ENCODE measurements around the gene CDK5R2.

Gene CDK5R2

DNA sequence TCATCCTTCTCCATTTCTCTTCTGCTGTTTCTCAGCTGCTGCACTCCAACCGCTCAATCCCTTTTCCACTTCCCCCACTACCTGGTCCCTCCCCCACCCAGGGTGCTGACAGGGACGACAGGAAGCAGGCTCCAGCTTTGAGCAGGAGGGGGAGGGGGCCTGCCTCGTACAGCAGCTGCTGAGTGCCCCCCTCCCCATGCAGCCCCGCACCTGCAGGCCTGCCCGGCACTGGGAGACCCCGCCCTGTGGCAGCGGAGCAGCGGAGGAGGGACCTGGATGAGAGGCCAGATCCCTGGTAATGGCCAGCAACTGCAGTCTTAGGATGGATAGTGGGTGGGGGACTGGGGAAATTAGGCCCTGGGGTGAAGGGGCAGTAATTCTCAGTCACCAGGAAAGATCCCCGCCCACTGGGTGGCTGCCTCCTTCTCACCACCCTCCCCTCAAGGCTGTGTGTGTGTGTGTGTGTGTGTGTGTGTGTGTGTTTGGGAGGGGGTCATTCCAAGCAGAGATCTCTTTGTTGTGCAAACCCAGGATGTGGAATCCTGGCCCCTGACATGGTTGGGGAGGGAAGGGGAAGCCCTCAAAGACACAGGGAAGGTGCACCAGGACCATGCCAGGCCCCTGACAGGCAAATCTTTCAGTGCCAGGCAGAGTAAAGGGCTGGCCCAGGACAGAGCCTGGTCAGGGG lies 40.6 kb downstream of the CDK5R2 start:
- no peak overlapping the region for H3K4me3 ChIP-seq (ENCODE audit: low read length)
- TF ChIP-seq ZNF274 (IDR thresholded peaks at IDR 0.05; ENCODE audit: low read depth, low read length): no peak

DNA sequence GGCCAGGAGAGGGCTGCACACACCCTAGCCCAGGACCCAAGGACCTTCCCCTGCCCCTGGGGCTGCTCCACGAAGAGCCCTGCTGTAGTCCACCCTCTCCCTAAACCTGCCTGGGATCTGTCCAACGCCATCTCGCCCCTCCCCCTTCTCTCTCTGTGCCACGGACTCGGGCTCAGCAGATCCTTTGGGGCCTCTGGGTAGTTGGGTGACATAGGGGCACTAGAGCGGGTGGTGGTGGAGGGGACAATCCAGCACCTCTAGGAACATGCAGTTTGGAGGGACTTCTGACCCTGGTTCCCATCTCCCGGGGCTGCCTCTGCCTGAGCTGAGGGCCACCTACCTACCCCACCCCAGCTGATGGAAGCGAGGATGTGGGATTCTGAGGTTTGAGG lies 41.1 kb downstream of the CDK5R2 start:
- TF ChIP-seq ZNF274 (IDR thresholded peaks at IDR 0.05; ENCODE audit: low read depth, low read length): no peak
- no peak overlapping the region for H3K4me3 ChIP-seq (ENCODE audit: low read length)

DNA sequence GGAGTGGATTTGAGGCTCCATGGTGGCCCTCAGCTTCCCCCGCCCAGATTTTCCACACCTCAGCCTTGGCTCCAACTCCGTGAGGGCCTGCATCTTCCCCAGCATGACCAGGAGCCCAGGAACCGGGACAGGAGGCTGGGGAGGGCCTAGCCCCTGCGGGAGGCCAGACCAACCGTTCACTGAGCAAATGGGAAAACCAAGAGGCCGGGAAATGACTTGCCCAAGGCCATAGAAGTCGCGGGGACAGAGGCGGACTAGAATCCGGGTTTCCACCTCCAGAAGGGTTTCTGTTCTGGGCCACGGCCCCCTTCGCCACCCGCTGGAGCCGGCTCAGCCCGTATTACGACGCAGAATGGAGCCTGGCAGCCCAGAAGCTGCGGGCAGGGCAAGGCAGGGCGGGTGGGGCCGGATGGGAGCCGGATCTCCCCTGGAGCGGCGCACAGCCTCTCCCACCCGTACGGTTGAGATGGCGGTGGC lies 41.7 kb downstream of the CDK5R2 start:
- H3K4me3 ChIP-seq (ENCODE audit: low read length): no peak overlapping the region
- TF ChIP-seq ZNF274 (IDR thresholded peaks at IDR 0.05; ENCODE audit: low read depth, low read length): no peak

DNA sequence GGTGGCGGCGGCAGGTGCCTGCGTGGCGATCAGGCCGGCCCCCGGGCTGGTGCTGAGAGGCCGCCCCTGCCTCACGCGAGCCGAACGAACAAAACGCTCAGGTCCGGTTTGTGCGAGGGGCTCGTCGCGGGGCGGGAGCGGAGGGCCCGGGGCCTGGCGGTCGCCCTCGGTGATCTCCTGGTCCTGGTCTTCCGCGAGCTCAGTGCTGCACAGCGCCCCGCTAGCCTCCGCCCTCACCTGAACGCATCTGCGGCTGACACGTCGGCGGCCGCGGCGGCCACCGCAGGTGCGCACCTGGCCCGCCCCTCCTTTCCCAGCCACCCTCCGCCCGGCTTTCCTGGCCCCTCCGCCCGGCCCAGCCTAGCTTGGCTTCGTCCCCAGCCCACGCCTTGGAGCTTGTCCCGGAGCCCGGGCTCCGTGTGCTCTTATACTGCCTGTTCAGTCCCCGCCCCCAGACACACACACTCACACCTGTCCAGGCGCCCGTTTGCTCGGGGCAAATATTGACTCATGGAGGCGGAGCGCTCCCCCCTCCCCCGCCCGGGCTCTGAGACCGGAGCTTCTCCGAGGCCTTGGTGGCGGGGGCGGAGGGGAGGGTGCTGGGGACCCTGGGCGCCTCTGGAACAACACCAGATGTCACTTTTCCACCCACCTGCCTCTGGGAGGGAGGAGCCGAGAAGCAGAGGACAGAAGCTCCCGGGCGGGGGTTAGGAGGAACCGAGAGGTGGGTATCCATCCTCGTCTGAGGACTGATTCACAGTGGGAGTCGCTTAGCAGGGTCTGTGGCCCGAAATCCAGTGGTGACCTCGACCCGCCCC lies 42.3 kb downstream of the CDK5R2 start:
- no peak for TF ChIP-seq ZNF274 (IDR thresholded peaks at IDR 0.05; ENCODE audit: low read depth, low read length)
- H3K4me3 ChIP-seq (ENCODE audit: low read length): no peak overlapping the region

DNA sequence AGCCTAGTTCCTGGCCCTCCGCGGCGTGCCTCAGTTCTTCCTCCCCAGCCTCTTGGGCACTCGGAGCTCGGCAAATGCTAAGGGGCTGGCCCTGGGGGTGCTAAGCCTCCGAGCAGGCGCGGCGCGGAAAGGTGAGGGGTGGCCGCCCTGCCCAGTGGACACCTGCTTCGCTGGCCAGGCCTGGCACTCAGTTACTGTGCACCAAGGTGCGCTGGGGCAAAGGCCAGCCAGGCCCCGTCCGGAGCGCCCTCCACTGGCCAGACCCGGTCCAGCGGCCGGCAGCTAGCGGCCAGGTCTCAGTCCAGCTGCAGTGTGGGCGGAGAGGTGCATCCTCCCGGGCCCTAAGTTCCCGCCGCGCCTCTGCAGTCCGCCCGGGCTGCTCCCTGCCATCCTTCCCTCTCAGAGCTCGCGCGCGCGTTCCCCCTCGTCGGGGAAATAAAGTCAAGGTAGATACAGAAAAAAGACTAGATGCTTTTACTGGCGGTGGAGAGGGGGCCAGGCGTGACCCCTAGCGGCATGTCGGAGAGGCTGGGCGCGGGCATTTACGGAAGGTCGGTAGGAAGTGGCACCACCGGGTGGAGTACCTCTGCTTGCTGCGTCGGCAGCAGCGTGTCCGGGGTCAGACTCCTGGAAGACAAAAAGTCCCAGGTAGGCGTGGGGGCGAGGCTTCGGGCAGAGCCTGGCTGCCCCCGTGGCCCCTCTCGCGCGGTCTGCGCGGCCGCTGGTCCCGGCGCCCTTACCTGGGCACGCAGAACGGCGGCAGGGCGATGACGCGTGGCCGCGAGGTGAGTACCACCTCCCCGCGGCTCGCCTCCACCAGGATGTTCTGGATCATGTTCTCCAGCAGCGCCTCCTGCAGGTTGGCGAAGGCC lies 43.2 kb downstream of the CDK5R2 start:
- TF ChIP-seq ZNF274 (IDR thresholded peaks at IDR 0.05; ENCODE audit: low read depth, low read length): no peak
- H3K4me3 ChIP-seq (ENCODE audit: low read length): no peak overlapping the region

DNA sequence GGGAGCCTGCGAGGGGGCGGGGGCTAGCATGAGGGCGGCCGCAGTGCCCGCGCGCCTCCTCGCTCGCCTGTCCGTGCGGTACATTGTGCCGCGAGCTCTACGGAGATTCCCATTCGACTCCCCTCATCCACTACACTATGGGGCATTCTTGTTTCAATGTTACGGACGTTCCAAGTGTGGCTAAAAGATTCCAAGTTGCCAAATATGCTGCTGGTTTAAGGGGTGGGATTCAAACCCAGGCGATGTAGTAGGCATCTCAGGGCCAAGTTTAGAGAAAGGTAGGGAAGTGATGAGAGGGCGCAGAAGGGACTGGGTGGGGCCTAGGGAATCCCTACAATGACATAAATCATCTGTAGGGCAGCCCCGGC lies 43.8 kb downstream of the CDK5R2 start:
- TF ChIP-seq ZNF274 (IDR thresholded peaks at IDR 0.05; ENCODE audit: low read depth, low read length): no peak
- no peak overlapping the region for H3K4me3 ChIP-seq (ENCODE audit: low read length)

DNA sequence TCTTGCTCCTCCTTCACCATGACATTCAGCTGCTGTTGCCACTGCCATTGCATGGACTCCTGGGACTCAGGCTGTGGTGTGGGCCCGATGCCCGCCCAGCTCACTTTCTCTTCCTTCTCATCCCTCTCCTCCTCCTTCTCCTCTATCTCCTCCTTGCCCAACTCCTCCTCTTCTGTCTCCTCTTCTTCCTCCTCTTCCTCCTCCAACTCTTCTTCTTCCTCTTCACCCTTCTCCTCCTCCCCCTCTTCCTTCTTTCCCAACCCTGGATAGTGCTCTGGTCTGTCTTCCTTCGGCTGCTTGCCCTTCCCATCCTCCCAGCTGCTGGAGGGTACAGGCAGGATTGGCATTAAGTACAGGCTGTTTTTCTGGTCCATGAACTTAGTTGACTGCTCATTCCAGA lies 44.5 kb downstream of the CDK5R2 start:
- no peak overlapping the region for H3K4me3 ChIP-seq (ENCODE audit: low read length)
- TF ChIP-seq ZNF274 (IDR thresholded peaks at IDR 0.05; ENCODE audit: low read depth, low read length): no peak

DNA sequence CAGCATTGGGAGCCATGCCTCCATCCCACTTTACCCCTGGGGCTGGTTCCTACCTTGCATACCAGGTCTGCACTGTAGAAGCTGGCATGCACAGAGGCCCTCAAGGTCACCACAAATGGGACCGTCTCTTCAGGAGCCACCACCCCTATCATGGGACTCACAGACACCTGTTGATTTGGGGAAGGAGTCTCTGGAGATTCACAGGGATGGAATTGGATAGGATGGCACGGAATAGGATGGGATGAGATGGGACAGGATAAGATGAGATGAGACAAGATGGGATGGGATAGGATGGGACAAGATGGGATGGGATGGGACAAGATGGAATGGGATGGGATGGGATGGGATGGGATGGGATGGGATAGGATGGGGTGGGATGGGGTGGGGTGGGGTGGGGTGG lies 49.8 kb downstream of the CDK5R2 start:
- TF ChIP-seq ZNF274 (IDR thresholded peaks at IDR 0.05; ENCODE audit: low read depth, low read length): no peak
- H3K4me3 ChIP-seq (ENCODE audit: low read length): no peak overlapping the region

DNA sequence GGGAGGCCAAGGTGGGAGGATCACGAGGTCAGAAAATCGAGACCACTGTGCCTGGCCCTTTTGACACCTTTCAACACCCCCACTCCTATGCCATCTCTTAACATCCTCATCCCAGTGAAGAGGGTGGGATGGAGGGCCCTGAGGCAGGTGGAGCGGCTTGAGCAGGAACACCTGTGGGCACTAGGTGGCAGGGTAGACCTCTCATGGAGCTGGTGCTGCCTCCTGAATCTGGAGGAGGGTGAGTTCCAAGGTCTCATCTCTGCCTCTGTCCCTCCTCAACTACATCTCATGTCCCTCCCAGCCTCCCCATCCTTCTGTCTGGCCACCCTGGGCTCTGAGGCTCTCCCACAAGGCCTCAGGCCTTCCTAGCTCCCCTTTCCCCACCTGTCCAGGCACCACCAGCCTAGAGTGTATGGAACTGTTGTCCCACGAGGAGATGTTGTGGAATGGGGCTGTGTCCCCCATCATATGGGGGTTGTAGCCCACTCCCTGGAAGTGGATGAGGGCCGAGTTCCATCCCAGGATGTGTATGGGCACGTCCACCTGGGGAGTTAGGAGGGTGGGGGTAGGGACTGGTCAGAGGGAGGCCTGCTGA lies 50.8 kb downstream of the CDK5R2 start:
- TF ChIP-seq ZNF274 (IDR thresholded peaks at IDR 0.05; ENCODE audit: low read depth, low read length): no peak
- H3K4me3 ChIP-seq (ENCODE audit: low read length): no peak overlapping the region

DNA sequence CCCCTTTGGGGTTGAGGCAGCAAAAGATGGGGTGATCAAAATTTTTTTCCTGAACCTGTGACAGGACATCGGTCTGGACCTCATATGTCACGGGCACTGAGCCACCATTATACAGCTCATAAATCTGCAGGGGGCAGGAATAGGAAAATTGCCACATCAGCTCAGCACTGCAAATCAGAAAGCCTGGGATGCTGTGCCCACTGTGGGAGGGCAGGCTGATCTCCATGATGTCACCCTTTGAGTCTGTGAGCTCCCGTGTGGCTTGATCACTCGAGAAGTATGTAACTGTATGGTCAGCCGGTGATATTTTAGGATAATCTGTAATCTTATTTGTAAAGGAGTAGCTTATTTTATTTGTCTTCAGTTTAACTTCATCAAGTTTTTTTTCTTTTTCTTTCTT lies 51.4 kb downstream of the CDK5R2 start:
- no peak for TF ChIP-seq ZNF274 (IDR thresholded peaks at IDR 0.05; ENCODE audit: low read depth, low read length)
- no peak overlapping the region for H3K4me3 ChIP-seq (ENCODE audit: low read length)

Data from GM08714 (cell line).